ENCODE measurements around the gene RGPD8.
"Not testable (repeated sequence)": the region's sequence is repeated elsewhere in the genome, so short reads cannot be mapped to it uniquely, and the experiment has no call there.

The RGPD8 gene

DNA sequence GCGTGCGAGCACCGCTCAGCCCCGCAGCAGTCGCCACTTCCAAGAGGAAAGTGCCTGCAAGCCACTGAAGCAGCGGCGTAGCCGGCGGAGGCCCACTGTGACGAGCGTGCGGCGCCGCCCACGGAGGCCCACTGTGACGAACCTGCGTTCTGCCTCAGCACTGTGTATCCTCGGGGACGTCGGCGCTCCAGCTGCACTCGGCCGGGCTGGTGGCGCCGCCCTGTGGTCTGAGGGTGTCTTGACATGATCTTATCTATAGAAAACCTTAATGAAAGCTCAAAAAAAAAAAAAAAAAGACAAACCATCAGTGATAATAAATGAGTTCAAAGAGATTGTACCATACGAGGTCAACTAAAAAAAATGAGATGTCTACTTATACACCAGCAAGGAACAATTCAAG lies at the start of gene RGPD8:
Gene RGPD8, minus strand, starts transcription at position 166 of the 400 bp plus-strand sequence. CDS start 192 bp downstream, outside the sequence.
- DNase-seq = not testable (repeated sequence)

DNA sequence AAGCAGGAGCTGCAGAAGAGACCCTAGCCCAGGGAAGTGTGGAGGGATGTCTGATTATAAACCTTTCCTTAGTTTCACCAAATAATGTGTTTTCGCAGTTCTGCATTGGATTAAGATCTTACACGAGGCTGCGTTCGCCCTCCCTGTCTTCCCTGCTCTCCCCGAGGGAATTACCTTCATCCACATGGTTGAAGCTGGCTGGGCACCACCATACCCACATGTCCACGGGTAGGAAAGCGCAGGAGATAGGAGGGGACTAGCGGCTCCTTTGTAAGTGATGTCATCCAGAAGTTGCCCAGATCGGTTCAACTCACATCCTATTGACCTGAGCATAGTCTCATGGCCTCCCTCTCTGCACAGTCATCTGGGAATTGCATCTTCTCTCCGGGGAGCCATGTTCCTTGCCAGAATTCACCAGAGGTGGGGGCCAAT lies 49.6 kb upstream of the RGPD8 start:
- DNase-seq = no peak

- DNase-seq = no peak
Observed at GRCh38 chr2:112482309-112483041, 49.0 kb upstream of the RGPD8 start.

DNA sequence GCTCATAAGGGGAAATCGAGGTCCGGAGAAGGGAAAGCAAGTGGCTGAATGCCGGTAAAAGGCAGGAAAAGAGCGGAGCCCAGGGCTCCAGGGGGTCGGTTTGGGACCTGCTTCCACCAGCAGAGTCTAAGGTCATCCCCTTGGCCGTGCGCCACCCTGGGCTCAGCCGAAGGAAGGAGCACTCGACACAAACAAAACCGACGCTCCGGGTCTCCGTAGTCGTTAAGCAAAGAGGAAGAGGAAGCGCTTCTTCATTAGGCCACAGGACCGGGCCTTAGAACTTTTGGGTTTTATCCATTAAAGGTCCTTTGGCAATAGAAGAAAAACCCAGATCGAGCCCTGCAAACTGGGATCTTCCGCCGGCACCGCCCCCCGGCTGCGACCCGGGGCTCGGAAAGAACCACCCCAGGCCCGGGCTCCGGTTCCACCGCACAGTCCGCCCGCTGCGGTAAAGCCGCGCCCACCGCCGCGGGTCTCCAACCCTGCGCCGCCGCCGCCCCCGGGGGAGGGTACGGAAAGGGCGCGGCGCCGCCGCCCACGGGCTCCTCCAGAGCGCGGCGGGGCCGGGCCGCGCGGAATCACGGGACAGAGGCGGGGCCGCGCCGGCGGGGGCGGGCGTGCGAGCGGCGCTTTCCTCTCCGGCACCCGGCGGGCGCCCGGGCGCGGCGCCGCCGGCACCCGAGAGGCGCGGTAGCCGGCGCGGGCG lies 48.2 kb upstream of the RGPD8 start, which contains the start of gene TTL:
Gene TTL, plus strand, starts transcription at position 629 of the 706 bp plus-strand sequence. CDS start 189 bp downstream, outside the sequence.
- DNase-seq = peak in 1 of 2 experiments; percentile 21

DNA sequence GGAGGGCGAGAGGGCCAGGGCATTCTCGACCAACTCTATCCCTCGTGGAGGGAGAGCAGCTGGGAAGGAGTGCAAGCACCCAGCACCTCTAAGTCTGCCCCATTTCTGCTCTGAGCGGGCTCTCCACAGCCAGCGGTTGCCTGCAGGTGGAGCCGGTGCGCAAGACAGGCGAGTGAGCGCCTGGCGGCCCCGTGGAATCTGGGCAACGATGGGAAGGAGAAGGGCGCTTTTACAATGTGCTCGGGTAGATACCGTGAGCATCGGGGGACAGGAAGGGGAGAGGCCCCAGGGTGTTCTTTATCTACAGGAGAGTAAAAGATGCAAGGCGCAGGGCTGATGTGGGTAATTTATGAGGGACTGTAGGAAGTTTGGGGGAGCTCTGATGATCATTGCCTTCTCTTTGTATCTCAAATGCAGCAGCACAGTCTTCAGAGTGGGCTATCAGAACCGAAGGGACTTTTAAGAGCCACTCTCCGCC lies 47.6 kb upstream of the RGPD8 start:
- peak in 1 of 2 experiments; percentile 45 for DNase-seq

DNA sequence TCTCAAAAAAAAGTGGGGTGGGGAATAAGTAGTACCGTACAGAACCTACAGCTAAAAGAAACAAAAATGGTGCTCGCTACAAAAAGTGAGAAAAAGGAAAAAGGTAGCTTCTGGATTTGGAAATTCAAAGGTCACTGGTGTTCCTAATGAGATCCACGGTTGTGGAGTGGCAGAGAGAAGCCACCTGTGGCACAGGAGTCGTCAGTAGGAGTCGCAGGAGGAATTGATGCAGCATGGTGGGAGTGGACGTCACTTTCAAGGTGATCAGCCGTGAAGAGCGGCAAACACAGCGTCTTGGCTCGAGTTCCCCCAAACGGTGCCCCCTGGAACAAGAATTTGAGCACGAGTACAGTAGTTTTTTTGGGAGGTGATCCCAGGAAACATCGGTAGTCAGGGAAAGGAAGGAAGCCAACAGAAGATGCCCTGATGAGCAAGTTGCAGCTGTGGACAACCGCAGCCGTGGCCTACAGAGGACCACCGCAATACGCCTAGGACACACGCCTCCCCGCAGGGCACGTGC lies 47.1 kb upstream of the RGPD8 start:
- DNase-seq = no peak

GRCh38 chr2:112476434-112476833 lies 43.0 kb upstream of the RGPD8 start:
- DNase-seq = no peak

DNA sequence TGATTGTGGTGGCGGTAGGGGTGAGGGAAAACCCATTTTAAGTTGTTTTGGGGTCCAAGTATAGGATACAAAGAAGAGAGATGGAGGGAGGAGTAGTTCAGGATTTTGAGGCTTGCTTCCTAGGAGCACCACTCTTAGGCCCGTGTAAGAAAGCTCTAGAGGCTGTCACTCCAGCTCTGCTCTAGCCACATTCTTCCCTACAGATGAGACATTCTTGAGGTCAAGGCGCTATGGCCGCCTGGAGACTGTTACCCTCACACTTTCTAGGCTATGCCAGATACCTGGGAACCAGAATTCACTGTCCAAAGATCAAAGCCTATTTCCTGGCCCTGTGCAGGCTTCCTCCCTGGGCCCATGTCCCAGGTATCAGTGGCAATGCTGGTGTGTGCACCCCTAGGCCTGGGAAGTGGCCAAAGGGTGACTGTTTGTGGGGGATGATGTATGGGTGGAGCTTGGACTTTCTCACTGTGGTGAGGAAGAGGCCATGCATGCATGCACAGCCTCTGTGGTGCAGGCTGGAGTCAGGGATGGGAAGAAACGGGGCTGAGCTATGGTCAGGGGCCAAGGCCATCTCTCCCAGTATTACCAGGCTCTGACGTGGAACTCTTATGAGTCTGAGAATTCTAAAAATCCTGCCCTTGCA lies 41.5 kb upstream of the RGPD8 start:
- DNase-seq = no peak

GRCh38 chr2:112472547-112473263 lies 39.3 kb upstream of the RGPD8 start:
- no peak for DNase-seq

DNA sequence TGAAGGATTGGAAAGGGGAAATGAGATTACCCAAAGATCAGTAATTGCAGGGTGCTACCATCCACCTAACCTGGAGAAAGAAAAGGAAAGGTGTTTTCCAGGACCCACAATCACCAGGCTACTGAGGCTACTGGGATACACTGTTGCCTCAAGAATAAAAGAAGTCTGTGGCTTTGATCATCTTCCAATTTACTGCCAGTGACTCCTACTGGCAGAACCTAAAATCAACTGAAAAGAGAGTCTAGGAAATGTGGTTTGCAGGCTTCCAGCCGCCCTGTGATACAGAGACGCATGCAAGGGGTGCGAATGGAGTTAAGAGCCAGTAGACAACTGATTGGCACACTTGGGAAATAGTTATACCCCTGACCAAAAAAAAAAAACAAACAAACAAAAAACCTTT lies 31.9 kb upstream of the RGPD8 start:
- DNase-seq = no peak

DNA sequence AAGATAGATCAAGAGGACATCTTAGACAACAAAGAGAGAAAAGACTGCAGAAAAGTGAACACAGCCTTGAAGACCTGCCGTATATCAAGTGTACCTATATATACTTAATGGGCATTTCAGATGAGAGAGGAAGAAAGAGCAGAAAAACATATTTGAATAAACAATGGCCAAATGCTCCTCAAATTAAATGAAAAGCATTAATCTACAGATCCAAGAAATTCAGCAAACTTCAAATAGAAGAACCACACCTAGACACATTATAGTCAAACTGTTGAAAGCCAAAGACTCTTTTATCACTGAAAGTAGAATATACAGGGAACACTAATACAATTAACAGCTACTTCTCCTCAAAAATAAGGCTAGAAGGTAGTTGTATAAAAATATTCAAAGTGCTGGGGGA lies 29.8 kb upstream of the RGPD8 start:
- DNase-seq = no peak

- DNase-seq = no peak
Observed at GRCh38 chr2:112462178-112462577, 28.7 kb upstream of the RGPD8 start.

DNA sequence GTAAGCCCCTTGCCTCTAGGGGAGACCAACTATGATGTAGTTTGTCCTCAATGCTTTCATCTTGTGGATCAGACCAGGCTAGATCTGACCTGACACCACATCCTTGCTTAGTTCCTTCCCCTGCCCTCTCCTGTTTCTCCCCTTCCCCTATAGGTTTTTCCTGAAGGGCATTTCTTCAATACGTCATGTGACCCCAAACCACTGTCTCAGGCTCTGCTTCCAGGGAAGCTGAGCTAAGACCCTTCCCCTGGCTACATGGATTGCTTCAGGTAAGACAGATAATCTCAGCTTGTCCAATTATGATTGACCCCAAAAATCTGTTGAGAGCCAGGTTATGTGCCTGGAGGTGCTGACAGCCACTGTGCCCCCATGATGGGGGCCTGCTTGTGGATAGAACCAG lies 25.9 kb upstream of the RGPD8 start:
- DNase-seq = no peak

GRCh38 chr2:112454586-112454985 lies 21.1 kb upstream of the RGPD8 start:
- no peak for DNase-seq

- DNase-seq = no peak
Observed at GRCh38 chr2:112451317-112451716, 17.9 kb upstream of the RGPD8 start.

GRCh38 chr2:112449854-112450253 lies 16.4 kb upstream of the RGPD8 start:
- DNase-seq = no peak

DNA sequence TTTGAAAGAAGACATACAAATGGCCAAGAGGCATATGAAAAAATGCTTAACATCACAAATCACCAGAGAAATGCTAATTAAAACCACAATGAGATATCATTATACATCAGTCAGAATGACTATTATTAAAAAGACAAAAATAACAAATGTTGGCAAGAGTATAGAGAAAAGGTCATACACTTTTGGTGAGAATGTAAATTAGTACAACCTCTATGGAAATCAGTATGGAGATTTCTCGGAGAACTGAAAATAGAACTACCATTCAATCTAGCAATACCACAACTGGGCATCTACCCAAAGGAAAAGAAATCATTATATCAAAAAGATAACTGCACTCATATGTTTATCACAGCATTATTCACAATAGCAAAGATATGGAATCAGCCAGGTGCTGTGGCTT lies 10.8 kb upstream of the RGPD8 start:
- not testable (repeated sequence) for DNase-seq

GRCh38 chr2:112438603-112439261 lies 5.3 kb upstream of the RGPD8 start:
- not testable (repeated sequence) for DNase-seq

DNA sequence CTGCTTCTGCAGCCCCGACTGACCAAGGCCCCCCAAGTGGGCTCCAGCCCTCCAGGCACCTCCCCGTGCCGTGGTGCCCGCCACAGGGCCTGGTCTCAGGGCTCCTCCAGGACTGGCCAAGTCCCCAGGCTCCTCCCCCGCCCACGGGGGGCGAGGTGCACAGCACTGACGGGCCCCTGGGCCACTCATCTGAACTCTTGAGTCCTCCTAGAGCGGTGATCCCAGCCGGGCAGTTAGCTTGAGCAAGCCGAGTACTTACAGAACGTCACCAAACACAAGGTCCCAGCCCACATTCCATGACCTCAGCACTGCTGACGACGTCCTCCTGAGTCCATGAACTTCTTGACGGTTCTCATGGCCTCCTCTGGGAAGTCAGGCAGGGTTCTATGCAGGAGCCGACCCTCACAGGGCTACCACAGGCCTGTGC lies 4.0 kb upstream of the RGPD8 start:
- DNase-seq = not testable (repeated sequence)

DNA sequence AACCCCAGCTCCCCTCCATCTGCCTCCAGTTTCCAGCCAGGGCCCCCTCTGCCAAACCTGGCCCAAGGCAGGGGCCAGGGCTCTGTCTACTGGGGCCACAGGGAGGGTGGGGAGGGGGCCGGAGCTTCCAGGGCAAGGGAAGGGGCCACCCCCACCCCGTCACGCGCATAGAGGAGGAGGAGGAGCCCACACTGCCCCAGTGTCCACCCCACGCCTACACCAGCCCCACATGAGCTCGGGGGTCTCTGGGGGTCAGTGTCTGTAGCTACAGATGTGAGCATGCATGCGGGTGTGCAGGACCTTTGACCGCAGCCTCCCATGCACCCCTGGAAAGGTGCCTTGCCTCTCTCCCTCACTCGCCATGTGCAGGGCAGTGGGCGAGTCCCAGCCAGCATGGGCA lies 3.5 kb upstream of the RGPD8 start:
- not testable (repeated sequence) for DNase-seq

DNA sequence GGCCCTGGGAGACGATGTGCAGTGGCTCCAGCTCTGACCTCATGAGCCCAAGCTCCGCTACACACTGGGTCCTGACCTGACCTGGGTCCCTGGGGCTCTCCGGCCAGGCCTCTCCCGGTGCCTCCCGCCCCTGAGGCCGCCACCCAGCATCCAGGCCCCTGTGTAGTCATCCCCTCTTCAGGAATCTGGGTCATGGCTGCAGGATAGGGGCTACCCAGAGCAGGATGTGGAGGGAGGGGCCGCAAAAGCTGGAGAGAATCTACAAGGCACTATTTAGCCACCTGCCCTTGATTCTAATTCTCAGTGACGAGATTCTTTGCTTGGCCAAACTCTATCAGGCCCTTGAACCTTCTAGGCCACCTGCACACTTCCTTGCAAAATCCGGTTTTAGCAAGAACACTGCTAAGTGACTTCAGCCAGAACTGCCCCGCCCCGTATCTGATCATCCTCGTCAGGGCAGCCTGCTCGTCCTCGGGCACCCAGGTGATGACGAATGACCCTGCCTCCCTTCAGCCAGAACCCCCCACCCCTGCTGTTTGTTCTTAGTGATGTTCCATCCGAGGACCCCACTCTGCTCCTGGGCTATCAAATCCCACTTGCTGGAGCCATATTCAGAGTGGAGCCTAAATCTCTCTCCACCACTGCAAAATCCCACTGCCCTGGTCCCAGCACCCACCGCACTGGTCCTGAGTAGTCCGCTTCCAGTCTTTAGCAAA lies 2.4 kb upstream of the RGPD8 start:
- DNase-seq = not testable (repeated sequence)

All from cerebellar nuclear complex (tissue), 1 donor.